ENCODE measurements around the gene RFXAP. TPM values are rescaled to one million over a fixed set of nuclear protein-coding genes. Genes with fewer than 3 reads are reported as not detected.
A peak's percentile ranks its signal among the peaks of the same experiment; 100 is the strongest.

The RFXAP gene
- total RNA-seq, 1 experiment from 2014 or later, result 8.9 TPM

- no peak overlapping the region for H3K4me3 ChIP-seq
- H3K36me3 ChIP-seq, result no peaks in the 10 kb centered on the region
- H3K9me3 ChIP-seq (replicated peaks), result no peaks in the 10 kb centered on the region
- DNase-seq, result no peak
- H3K4me1 ChIP-seq, result no peaks in the 10 kb centered on the region
- H3K27ac ChIP-seq, result no peak overlapping the region
- no peaks in the 10 kb centered on the region for H3K27me3 ChIP-seq
Measured at GRCh38 chr13:36796052-36796451, 23.0 kb upstream of the RFXAP start.

GRCh38 chr13:36801035-36801434 lies 18.0 kb upstream of the RFXAP start:
- no peaks in the 10 kb centered on the region for H3K9me3 ChIP-seq (replicated peaks)
- H3K36me3 ChIP-seq, result no peaks in the 10 kb centered on the region
- H3K27ac ChIP-seq, result no peak overlapping the region
- H3K27me3 ChIP-seq, result no peaks in the 10 kb centered on the region
- H3K4me1 ChIP-seq, result no peaks in the 10 kb centered on the region
- DNase-seq, result no peak
- no peak overlapping the region for H3K4me3 ChIP-seq

DNA sequence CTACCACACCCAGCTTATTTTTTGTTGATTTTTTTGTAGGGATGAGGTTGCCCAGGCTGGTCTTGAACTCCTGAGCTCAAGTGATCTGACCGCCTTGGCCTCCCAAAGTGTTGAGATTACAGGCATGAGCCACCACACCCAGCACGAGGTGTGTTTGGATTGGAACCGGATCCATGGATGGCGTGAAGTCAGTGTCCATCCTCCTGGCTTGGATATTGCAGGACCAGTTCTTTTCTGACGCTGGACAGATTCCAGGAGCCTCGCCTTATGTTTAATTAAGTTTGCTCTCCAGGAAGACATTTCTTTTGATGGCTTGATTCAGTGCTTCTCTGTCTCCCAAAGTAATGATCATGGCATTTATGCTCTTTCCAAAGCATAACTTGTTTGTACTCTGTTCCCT lies 14.4 kb upstream of the RFXAP start:
- Histone ChIP-seq H3K4me3 (no peak overlapping the region), H3K36me3 (no peaks in the 10 kb centered on the region), H3K9me3 (replicated peaks) (no peaks in the 10 kb centered on the region), H3K27me3 (no peaks in the 10 kb centered on the region), H3K27ac (no peak overlapping the region), H3K4me1 (peaks cover 6% of the 10 kb centered on the region; the same call in 1 of the 2 replicates)
- no peak for DNase-seq

- H3K27ac ChIP-seq, result no peak overlapping the region
- no peaks in the 10 kb centered on the region for H3K9me3 ChIP-seq (replicated peaks)
- H3K4me1 ChIP-seq, result peaks cover 6% of the 10 kb centered on the region; the same call in 1 of the 2 replicates
- no peak overlapping the region for H3K4me3 ChIP-seq
- H3K27me3 ChIP-seq, result no peaks in the 10 kb centered on the region
- no peaks in the 10 kb centered on the region for H3K36me3 ChIP-seq
- DNase-seq, result no peak
Measured at GRCh38 chr13:36806102-36806501, 12.9 kb upstream of the RFXAP start.

GRCh38 chr13:36807616-36808015 lies 11.4 kb upstream of the RFXAP start:
- Histone ChIP-seq H3K4me3 (no peak overlapping the region), H3K4me1 (peaks cover 6% of the 10 kb centered on the region; the same call in 1 of the 2 replicates), H3K36me3 (no peaks in the 10 kb centered on the region), H3K9me3 (replicated peaks) (no peaks in the 10 kb centered on the region), H3K27ac (no peak overlapping the region), H3K27me3 (no peaks in the 10 kb centered on the region)
- DNase-seq, result peak in 1 of 2 experiments; percentile 14

DNA sequence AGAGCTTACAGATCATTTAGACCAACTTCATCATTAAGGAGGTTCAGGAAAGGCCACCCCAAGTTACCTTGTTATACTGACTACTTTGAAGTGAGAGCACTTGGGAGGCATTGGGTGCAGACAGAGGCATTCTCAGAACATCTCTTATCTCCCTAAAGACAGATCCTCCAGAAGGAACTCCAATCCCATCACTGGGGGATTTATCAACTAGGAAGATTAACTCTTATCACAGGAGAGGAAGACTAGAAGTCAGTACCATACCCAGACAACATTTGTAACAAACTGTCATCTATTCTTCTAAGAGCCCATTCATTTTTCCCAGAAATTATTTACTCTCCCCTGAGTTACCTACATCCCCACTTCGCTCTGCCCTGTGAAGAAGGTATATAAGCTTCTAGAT lies 5.8 kb upstream of the RFXAP start:
- Histone ChIP-seq H3K36me3 (no peaks in the 10 kb centered on the region), H3K4me1 (peaks cover 8% of the 10 kb centered on the region; the same call in 1 of the 2 replicates), H3K9me3 (replicated peaks) (no peaks in the 10 kb centered on the region), H3K27me3 (no peaks in the 10 kb centered on the region), H3K4me3 (no peak overlapping the region), H3K27ac (no peak overlapping the region)
- DNase-seq, result no peak

DNA sequence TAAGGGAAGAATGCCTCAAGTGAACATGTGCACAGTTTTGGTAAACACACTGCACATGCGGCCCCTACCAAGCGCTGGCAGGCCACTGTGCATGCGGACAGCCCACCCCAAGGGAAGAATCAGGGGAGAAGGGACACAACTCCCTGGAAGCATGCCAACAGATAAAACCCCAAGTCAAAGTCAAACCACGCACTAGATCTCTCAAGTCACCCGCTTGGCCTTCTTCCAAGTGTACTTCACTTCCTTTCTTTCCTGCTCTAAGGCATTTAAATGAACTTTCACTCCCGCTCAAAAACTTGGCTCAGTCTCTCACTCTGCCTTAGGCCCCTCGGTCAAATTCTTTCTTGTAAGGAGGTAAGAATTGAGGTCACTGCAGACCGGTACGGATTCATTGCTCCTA lies 4.6 kb upstream of the RFXAP start:
- no peaks in the 10 kb centered on the region for H3K36me3 ChIP-seq
- peak; percentile 19 to 63 for DNase-seq
- peaks cover 8% of the 10 kb centered on the region; the same call in 1 of the 2 replicates for H3K4me1 ChIP-seq
- H3K9me3 ChIP-seq (replicated peaks), result no peaks in the 10 kb centered on the region
- H3K27me3 ChIP-seq, result no peaks in the 10 kb centered on the region
- H3K27ac ChIP-seq, result no peak overlapping the region
- H3K4me3 ChIP-seq, result no peak overlapping the region

GRCh38 chr13:36815062-36815461 lies 4.0 kb upstream of the RFXAP start:
- H3K9me3 ChIP-seq (replicated peaks), result no peaks in the 10 kb centered on the region
- no peaks in the 10 kb centered on the region for H3K27me3 ChIP-seq
- H3K36me3 ChIP-seq, result no peaks in the 10 kb centered on the region
- peaks cover 8% of the 10 kb centered on the region; the same call in 1 of the 2 replicates for H3K4me1 ChIP-seq
- no peak overlapping the region for H3K4me3 ChIP-seq
- DNase-seq, result peak; percentile 24 to 60
- no peak overlapping the region for H3K27ac ChIP-seq

DNA sequence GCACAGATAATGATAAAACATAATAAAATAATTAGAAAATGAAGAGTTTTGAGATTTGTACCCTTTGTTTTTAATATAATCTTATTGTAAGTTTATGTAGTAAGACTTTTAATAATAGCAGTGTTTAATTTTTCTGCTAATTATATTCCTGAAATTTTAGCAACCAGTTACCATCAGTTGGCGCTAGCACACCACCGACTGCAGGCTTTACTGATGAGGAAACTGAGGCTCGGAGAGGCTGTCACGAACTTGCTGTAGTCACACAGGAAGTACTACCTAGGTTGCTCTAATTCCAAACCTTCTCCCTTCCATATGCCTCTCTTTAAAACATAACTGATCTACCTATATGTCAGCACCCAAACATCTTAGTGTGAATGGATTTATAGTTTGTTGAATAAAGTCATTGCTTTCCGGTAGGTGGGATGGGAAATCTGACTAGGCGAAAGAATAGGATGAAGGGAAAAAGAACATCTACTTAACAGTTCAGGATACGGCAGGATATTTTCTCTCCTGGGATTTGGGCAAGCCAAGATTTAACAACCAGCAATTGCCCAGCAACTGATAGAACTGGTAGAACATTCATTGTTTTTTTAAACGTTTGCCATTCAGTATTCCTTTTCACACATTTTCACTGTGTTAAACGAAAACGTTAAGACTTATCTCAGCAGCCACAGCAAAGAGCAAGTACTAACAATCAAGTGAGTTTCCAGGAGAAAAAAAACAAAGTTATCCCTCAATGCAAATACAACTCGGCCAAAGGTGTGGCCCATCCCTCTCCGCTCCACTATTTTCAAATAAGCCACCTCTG lies 822 bp upstream of the RFXAP start:
- Histone ChIP-seq H3K36me3 (no peaks in the 10 kb centered on the region), H3K27me3 (no peaks in the 10 kb centered on the region), H3K4me1 (peaks cover 8% of the 10 kb centered on the region; the same call in 1 of the 2 replicates), H3K9me3 (replicated peaks) (no peaks in the 10 kb centered on the region), H3K4me3 (peak overlapping the region; percentile 65), H3K27ac (no peak overlapping the region)
- DNase-seq, result peak in 1 of 2 experiments; percentile 36

GRCh38 chr13:36819739-36820090 lies 693 bp downstream of the RFXAP start:
- no peaks in the 10 kb centered on the region for H3K27me3 ChIP-seq
- peak overlapping the region; percentile 65 for H3K4me3 ChIP-seq
- peak; percentile 51 to 64 for DNase-seq
- no peaks in the 10 kb centered on the region for H3K9me3 ChIP-seq (replicated peaks)
- H3K4me1 ChIP-seq, result peaks cover 5% of the 10 kb centered on the region; the same call in 1 of the 2 replicates
- H3K27ac ChIP-seq, result peak overlapping the region; percentile 4; the same call in 1 of the 2 replicates
- no peaks in the 10 kb centered on the region for H3K36me3 ChIP-seq

- H3K9me3 ChIP-seq (replicated peaks), result no peaks in the 10 kb centered on the region
- 0 out of 2 replicates have a peak, but pooled peaks cover 2% of the 10 kb centered on the region for H3K4me1 ChIP-seq
- H3K27me3 ChIP-seq, result no peaks in the 10 kb centered on the region
- no peak overlapping the region for H3K27ac ChIP-seq
- H3K4me3 ChIP-seq, result peak overlapping the region; percentile 65
- no peak for DNase-seq
- no peaks in the 10 kb centered on the region for H3K36me3 ChIP-seq
Measured at GRCh38 chr13:36820222-36820621, 1.2 kb downstream of the RFXAP start.

DNA sequence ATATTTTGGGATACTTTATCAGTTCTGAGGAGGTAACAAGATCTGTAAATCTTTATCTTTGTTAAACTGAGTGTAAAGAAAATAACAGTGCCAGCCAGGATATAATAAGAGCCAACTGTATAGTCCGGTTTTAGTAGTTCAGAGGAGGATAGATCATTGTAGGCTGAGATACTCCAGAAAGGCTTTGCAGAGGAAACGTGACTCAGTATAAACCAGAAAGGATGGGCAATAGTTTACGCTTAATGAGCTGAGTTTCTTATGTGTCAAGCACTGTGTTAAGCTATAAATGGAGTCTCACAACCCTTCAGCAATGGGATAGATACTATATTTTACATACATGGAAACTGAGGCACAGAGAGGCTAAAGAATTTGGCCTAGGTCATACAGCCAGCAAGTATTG lies 3.8 kb downstream of the RFXAP start:
- H3K4me1 ChIP-seq, result no peaks in the 10 kb centered on the region
- no peak overlapping the region for H3K27ac ChIP-seq
- no peak for DNase-seq
- H3K4me3 ChIP-seq, result no peak overlapping the region
- no peaks in the 10 kb centered on the region for H3K9me3 ChIP-seq (replicated peaks)
- H3K27me3 ChIP-seq, result no peaks in the 10 kb centered on the region
- peaks cover 6% of the 10 kb centered on the region for H3K36me3 ChIP-seq

- Histone ChIP-seq H3K9me3 (replicated peaks) (no peaks in the 10 kb centered on the region), H3K27me3 (no peaks in the 10 kb centered on the region), H3K4me1 (no peaks in the 10 kb centered on the region), H3K36me3 (peaks cover 12% of the 10 kb centered on the region), H3K27ac (no peak overlapping the region), H3K4me3 (no peak overlapping the region)
- no peak for DNase-seq
Measured at GRCh38 chr13:36829753-36830152, 10.7 kb downstream of the RFXAP start.

DNA sequence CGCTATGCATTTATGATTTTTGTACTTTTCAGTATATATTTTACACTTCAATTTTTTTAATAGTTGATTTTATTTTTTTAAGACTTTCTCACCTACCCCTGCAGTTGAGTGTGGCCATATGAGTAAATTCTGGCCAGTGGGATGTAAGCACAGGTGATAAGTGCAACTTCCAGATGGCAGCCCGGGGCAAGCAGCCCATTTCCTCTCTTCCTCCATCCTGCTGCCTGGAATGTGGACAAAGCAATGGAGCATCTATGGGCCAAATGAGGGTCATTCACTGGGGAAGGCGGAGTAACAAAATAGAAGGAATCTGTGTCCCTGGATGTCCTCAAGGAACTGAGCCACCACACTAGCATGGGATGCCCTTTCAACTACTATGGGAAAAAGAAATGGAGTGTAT lies 12.3 kb downstream of the RFXAP start:
- H3K27me3 ChIP-seq, result no peaks in the 10 kb centered on the region
- H3K27ac ChIP-seq, result no peak overlapping the region

DNA sequence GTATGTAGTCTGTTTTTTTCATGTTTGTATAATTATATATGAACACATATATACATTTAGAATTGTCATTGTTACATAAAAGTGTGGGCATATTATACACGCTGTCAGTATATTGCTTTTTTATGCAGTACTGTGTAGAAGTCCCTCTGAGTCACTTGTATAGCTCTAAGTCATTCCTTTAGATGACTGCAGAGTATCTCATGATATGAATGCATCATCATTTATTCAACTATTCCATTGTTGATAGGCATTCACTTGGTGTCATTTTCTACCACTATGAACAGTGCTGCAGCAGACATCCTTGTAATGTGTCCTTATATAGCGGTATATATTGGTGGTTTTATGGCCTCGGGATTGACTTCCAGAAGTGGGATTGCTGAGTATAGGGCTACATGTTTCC lies 15.3 kb downstream of the RFXAP start:
- no peak for DNase-seq
- Histone ChIP-seq H3K27me3 (no peaks in the 10 kb centered on the region), H3K36me3 (peaks cover 9% of the 10 kb centered on the region; the same call in 1 of the 2 replicates), H3K4me1 (no peaks in the 10 kb centered on the region), H3K9me3 (replicated peaks) (no peaks in the 10 kb centered on the region), H3K4me3 (no peak overlapping the region), H3K27ac (no peak overlapping the region)

More for the DNA sequence above, 12.3 kb downstream of the RFXAP start:
- Histone ChIP-seq H3K4me1 (no peaks in the 10 kb centered on the region), H3K4me3 (no peak overlapping the region), H3K9me3 (replicated peaks) (no peaks in the 10 kb centered on the region), H3K36me3 (peaks cover 14% of the 10 kb centered on the region)
- no peak for DNase-seq

Data from SJCRH30 (cell line).